ENCODE data around the gene PLPP1. TPM values are rescaled to one million over a fixed set of nuclear protein-coding genes. Genes with fewer than 3 reads are reported as not detected.

Gene PLPP1
- total and polyA plus RNA-seq, 2 of the 13 experiments (the other 11 are each of a cell fraction or from before 2014, with no cell fraction given), result 7.3 to 12.1 TPM

DNA sequence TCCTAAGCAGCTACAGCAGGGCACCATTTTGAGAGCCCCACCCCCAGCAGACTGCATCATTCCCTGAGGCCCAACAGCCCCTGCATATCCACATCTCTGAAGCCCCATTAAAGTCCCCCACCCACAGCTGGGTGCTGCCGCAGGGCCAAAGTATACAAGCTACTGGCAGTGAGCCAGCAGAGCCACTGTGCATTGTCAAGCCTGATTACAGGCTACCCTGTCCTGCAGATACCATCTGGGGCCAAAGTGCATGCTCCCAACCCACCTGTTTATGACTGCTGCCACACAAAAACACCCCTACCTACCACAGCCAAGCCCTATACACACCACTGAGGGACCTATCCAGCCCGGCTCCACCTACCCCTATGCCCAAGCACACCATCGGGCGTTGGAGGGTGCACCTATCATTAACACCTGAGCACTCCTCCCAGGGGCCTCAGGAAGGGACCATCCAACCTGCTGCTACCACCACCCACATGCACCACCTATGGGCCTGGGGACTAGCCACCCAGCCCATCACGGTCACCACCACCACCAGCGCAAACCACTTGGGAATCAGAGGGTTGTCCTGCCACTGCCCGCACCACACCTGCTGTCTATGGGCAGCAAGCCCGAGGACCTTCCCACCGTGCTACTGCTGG, 105.0 kb downstream of the PLPP1 start (continued):
- no peak for TF ChIP-seq ZNF720 (CRISPR knock-in tag; IDR thresholded peaks at IDR 0.05)
- TF ChIP-seq, protein P1, sequence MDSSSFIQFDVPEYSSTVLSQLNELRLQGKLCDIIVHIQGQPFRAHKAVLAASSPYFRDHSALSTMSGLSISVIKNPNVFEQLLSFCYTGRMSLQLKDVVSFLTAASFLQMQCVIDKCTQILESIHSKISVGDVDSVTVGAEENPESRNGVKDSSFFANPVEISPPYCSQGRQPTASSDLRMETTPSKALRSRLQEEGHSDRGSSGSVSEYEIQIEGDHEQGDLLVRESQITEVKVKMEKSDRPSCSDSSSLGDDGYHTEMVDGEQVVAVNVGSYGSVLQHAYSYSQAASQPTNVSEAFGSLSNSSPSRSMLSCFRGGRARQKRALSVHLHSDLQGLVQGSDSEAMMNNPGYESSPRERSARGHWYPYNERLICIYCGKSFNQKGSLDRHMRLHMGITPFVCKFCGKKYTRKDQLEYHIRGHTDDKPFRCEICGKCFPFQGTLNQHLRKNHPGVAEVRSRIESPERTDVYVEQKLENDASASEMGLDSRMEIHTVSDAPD (CRISPR knock-in tag; IDR thresholded peaks at IDR 0.05), result 0 out of 2 replicates have a peak, but pooled peaks have one; percentile 29
- TF ChIP-seq ZNF703 (CRISPR knock-in tag; IDR thresholded peaks at IDR 0.05; ENCODE audit: borderline replicate concordance), result no peak
- TF ChIP-seq, protein P2, sequence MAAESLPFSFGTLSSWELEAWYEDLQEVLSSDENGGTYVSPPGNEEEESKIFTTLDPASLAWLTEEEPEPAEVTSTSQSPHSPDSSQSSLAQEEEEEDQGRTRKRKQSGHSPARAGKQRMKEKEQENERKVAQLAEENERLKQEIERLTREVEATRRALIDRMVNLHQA (CRISPR knock-in tag; IDR thresholded peaks at IDR 0.05), result no peak
- TF ChIP-seq ZNF180 (CRISPR knock-in tag; IDR thresholded peaks at IDR 0.05; ENCODE audit: borderline replicate concordance, low read depth), result no peak
- TF ChIP-seq ZNF282 (IDR thresholded peaks at IDR 0.05; ENCODE audit: partially characterized antibody), result no peak
- TF ChIP-seq ATM (IDR thresholded peaks at IDR 0.05; ENCODE audit: borderline replicate concordance), result no peak
- no peak for TF ChIP-seq NFKB2 (CRISPR knock-in tag; IDR thresholded peaks at IDR 0.05; ENCODE audit: borderline replicate concordance)
- TF ChIP-seq NONO (IDR thresholded peaks at IDR 0.05), result no peak
- TF ChIP-seq NONO (CRISPR knock-in tag; conservative IDR thresholded peaks at IDR 0.05), result no peak
- no peak for TF ChIP-seq ATF7 (IDR thresholded peaks at IDR 0.05)
- no peak for TF ChIP-seq ATF7 (CRISPR knock-in tag; IDR thresholded peaks at IDR 0.05)
- TF ChIP-seq GTF2F1 (IDR thresholded peaks at IDR 0.05; ENCODE audit: low read length), result no peak
- peak; percentile 74 for TF ChIP-seq ZSCAN25 (CRISPR knock-in tag; IDR thresholded peaks at IDR 0.05)
- TF ChIP-seq MIER2 (CRISPR knock-in tag; IDR thresholded peaks at IDR 0.05), result no peak
- TF ChIP-seq, protein P3, sequence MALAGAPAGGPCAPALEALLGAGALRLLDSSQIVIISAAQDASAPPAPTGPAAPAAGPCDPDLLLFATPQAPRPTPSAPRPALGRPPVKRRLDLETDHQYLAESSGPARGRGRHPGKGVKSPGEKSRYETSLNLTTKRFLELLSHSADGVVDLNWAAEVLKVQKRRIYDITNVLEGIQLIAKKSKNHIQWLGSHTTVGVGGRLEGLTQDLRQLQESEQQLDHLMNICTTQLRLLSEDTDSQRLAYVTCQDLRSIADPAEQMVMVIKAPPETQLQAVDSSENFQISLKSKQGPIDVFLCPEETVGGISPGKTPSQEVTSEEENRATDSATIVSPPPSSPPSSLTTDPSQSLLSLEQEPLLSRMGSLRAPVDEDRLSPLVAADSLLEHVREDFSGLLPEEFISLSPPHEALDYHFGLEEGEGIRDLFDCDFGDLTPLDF (CRISPR knock-in tag; IDR thresholded peaks at IDR 0.05), result no peak
- no peak for TF ChIP-seq ZNF432 (CRISPR knock-in tag; IDR thresholded peaks at IDR 0.05; ENCODE audit: borderline replicate concordance)
- TF ChIP-seq, protein P4, sequence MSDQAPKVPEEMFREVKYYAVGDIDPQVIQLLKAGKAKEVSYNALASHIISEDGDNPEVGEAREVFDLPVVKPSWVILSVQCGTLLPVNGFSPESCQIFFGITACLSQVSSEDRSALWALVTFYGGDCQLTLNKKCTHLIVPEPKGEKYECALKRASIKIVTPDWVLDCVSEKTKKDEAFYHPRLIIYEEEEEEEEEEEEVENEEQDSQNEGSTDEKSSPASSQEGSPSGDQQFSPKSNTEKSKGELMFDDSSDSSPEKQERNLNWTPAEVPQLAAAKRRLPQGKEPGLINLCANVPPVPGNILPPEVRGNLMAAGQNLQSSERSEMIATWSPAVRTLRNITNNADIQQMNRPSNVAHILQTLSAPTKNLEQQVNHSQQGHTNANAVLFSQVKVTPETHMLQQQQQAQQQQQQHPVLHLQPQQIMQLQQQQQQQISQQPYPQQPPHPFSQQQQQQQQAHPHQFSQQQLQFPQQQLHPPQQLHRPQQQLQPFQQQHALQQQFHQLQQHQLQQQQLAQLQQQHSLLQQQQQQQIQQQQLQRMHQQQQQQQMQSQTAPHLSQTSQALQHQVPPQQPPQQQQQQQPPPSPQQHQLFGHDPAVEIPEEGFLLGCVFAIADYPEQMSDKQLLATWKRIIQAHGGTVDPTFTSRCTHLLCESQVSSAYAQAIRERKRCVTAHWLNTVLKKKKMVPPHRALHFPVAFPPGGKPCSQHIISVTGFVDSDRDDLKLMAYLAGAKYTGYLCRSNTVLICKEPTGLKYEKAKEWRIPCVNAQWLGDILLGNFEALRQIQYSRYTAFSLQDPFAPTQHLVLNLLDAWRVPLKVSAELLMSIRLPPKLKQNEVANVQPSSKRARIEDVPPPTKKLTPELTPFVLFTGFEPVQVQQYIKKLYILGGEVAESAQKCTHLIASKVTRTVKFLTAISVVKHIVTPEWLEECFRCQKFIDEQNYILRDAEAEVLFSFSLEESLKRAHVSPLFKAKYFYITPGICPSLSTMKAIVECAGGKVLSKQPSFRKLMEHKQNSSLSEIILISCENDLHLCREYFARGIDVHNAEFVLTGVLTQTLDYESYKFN (CRISPR knock-in tag; conservative IDR thresholded peaks at IDR 0.05), result peak; percentile 52; the same call in 1 of the 2 replicates
- peak; percentile 48; the same call in 1 of the 2 replicates for TF ChIP-seq SAP130 (CRISPR knock-in tag; IDR thresholded peaks at IDR 0.05; ENCODE audit: low read depth)
- no peak for TF ChIP-seq ZNF563 (CRISPR knock-in tag; IDR thresholded peaks at IDR 0.05)
- no peak for TF ChIP-seq SRSF4 (IDR thresholded peaks at IDR 0.05; ENCODE audit: low read depth, low read length, poor library complexity, severe bottlenecking)
- TF ChIP-seq SMAD3 (CRISPR knock-in tag; IDR thresholded peaks at IDR 0.05), result no peak
- no peak for TF ChIP-seq TSC22D2 (CRISPR knock-in tag; IDR thresholded peaks at IDR 0.05; ENCODE audit: borderline replicate concordance)
- TF ChIP-seq MAFG (CRISPR knock-in tag; IDR thresholded peaks at IDR 0.05), result no peak
- TF ChIP-seq ZNF572 (CRISPR knock-in tag; IDR thresholded peaks at IDR 0.05), result 0 out of 2 replicates have a peak, but pooled peaks have one; percentile 51

Data from HepG2 (cell line).